ENCODE results near the gene SUPT4H1.

DNA sequence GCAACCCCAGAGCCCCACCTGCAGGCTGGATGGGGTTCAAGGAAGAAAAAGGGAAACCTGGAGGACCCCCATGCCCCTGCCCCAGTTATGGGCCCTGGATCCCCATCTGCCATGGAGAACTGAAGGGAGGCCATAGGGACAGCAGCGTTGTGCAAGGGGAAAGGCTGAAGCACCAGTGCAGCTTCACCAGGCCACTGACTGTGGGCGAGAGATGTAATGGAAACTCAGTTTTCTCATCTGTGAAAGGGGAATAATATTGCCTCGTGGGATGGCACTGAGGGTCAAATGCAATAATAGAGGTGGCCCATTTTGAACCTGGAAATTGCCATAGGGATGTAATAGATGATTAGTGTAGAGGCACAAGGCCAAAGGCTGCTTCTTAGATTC is 13.6 kb downstream of the SUPT4H1 start:
- no peak for TF ChIP-seq POLR2A (IDR thresholded peaks at IDR 0.05)
- TF ChIP-seq, protein P1, sequence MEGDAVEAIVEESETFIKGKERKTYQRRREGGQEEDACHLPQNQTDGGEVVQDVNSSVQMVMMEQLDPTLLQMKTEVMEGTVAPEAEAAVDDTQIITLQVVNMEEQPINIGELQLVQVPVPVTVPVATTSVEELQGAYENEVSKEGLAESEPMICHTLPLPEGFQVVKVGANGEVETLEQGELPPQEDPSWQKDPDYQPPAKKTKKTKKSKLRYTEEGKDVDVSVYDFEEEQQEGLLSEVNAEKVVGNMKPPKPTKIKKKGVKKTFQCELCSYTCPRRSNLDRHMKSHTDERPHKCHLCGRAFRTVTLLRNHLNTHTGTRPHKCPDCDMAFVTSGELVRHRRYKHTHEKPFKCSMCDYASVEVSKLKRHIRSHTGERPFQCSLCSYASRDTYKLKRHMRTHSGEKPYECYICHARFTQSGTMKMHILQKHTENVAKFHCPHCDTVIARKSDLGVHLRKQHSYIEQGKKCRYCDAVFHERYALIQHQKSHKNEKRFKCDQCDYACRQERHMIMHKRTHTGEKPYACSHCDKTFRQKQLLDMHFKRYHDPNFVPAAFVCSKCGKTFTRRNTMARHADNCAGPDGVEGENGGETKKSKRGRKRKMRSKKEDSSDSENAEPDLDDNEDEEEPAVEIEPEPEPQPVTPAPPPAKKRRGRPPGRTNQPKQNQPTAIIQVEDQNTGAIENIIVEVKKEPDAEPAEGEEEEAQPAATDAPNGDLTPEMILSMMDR (IDR thresholded peaks at IDR 0.05): no peak

Measured in testis (tissue), 2 donors.